HepG2 (cell line): ENCODE measurements around the gene DNAJC28. TPM values are rescaled to one million over a fixed set of nuclear protein-coding genes. Genes with fewer than 3 reads are reported as not detected.
A peak's percentile ranks its signal among the peaks of the same experiment; 100 is the strongest.

Source experiments
- HOXA7 ChIP-seq: sonication (generic); formaldehyde crosslinking; IDR thresholded peaks from 2 replicates; pipeline ENCODE4 v1.8.1; 2022; ENCODE audit warnings: mild to moderate bottlenecking, missing genetic modification reagents, moderate library complexity
- JUN ChIP-seq: sonication (generic); formaldehyde crosslinking; IDR thresholded peaks from 2 replicates; pipeline ENCODE4 v1.4.0; 2020; ENCODE audit warnings: mild to moderate bottlenecking, missing genetic modification reagents
- KDM4B ChIP-seq: sonication (generic); formaldehyde crosslinking; IDR thresholded peaks from 2 replicates; pipeline ENCODE4 v1.4.0; 2020; ENCODE audit warnings: missing genetic modification reagents
- KLF13 ChIP-seq: sonication (generic); formaldehyde crosslinking; IDR thresholded peaks from 2 replicates; pipeline ENCODE4 v1.4.0; 2020; ENCODE audit warnings: mild to moderate bottlenecking, missing genetic modification reagents
- NONO ChIP-seq, 2 experiments: fragments of 450-650 bp in 1 of 2; sonication (generic) in 1 of 2; formaldehyde crosslinking in 1 of 2; IDR thresholded peaks in 1 of 2; conservative IDR thresholded peaks in 1 of 2; 2 replicates each; pipeline versions ENCODE4 v1.6.1 to v1.8.0; 2017 to 2022; ENCODE audit warnings: mild to moderate bottlenecking in 1 of 2, missing genetic modification reagents in 1 of 2, moderate library complexity in 1 of 2
- NR3C1 ChIP-seq: sonication (generic); formaldehyde crosslinking; IDR thresholded peaks from 2 replicates; pipeline ENCODE4 v1.4.0; 2020; ENCODE audit warnings: missing genetic modification reagents
- PHF8 ChIP-seq: sonication (generic); formaldehyde crosslinking; IDR thresholded peaks from 2 replicates; pipeline ENCODE4 v1.5.0; 2020; ENCODE audit warnings: missing genetic modification reagents
- RNF2 ChIP-seq: fragments of 450-650 bp; conservative IDR thresholded peaks from 2 replicates; pipeline ENCODE4 v1.6.1; 2016; ENCODE audit warnings: low read depth
- SP1 ChIP-seq, 2 experiments: fragments of 450-650 bp in 1 of 2; sonication (generic) in 1 of 2; formaldehyde crosslinking in 1 of 2; IDR thresholded peaks; 2 replicates each; pipeline versions ENCODE4 v1.4.0 to v1.6.1; 2016 to 2020; ENCODE audit warnings: missing genetic modification reagents in 1 of 2
- TAF15 ChIP-seq: fragments of 200-400 bp; formaldehyde crosslinking; IDR thresholded peaks from one replicate; pipeline ENCODE4 v1.6.1; 2018; ENCODE audit warnings: mild to moderate bottlenecking, low read depth, low read length; ENCODE audit not compliant: poor library complexity, severe bottlenecking
- TCF12 ChIP-seq, 2 experiments: fragments of 450-650 bp in 1 of 2; sonication (generic) in 1 of 2; formaldehyde crosslinking in 1 of 2; IDR thresholded peaks; 2 replicates each; pipeline versions ENCODE4 v1.6.1 to v1.8.0; 2017 to 2022; ENCODE audit warnings: antibody characterized with exemption in 1 of 2, mild to moderate bottlenecking in 1 of 2, missing genetic modification reagents in 1 of 2, moderate library complexity in 1 of 2
- U2AF2 ChIP-seq: fragments of 200-400 bp; formaldehyde crosslinking; IDR thresholded peaks from 2 replicates; pipeline ENCODE4 v1.6.1; 2017; ENCODE audit warnings: low read depth, mild to moderate bottlenecking, low read length
- ZBTB38 ChIP-seq: sonication (generic); formaldehyde crosslinking; IDR thresholded peaks from 2 replicates; pipeline ENCODE4 v1.5.1; 2020; ENCODE audit warnings: mild to moderate bottlenecking, missing genetic modification reagents
- ZC3H4 ChIP-seq: sonication (generic); formaldehyde crosslinking; IDR thresholded peaks from 2 replicates; pipeline ENCODE4 v1.4.0; 2020; ENCODE audit warnings: missing genetic modification reagents, borderline replicate concordance
- ZNF235 ChIP-seq: sonication (generic); formaldehyde crosslinking; IDR thresholded peaks from 2 replicates; pipeline ENCODE4 v1.8.1; 2023; ENCODE audit warnings: mild to moderate bottlenecking, missing genetic modification reagents, borderline replicate concordance
- ZNF264 ChIP-seq: sonication (generic); formaldehyde crosslinking; IDR thresholded peaks from 2 replicates; pipeline ENCODE4 v1.4.0; 2020; ENCODE audit warnings: missing genetic modification reagents
- ZNF552 ChIP-seq: sonication (generic); formaldehyde crosslinking; IDR thresholded peaks from 2 replicates; pipeline ENCODE4 v1.9.0; 2022; ENCODE audit warnings: missing genetic modification reagents, mild to moderate bottlenecking, borderline replicate concordance
- ZNF567 ChIP-seq: sonication (generic); formaldehyde crosslinking; IDR thresholded peaks from 2 replicates; pipeline ENCODE4 v1.8.1; 2023; ENCODE audit warnings: mild to moderate bottlenecking, missing genetic modification reagents, borderline replicate concordance
- polyA plus RNA-seq, 8 experiments: library from polyadenylated mRNA; depleted of rRNA in 3 of 8; stranded (reverse) in 7 of 8; unstranded in 1 of 8; fragments of >200 nt; fragmentation: Illumina TruSeq in 4 of 8; extraction: Trizol in 4 of 8; gene quantifications; 2 replicates each; pipeline versions ENCODE4 v1.2.1 to v1.2.3, GENCODE V29; 2011 to 2016; ENCODE audit warnings: low read depth in 4 of 8, missing spikeins in 1 of 8, mixed read lengths in 1 of 8; ENCODE audit not compliant: insufficient read depth in 1 of 8
- total RNA-seq, 5 experiments: library from RNA; depleted of rRNA; stranded (reverse); fragments of >200 nt; fragmentation: Illumina TruSeq; extraction: Trizol; gene quantifications; 2 replicates each; pipeline ENCODE4 v1.2.3, GENCODE V29; 2016; ENCODE audit warnings: low read depth in 1 of 5
- TF ChIP-seq, protein P1 (sequence below): sonication (generic); formaldehyde crosslinking; IDR thresholded peaks from 2 replicates; pipeline ENCODE4 v1.5.0; 2020; ENCODE audit warnings: mild to moderate bottlenecking, missing genetic modification reagents, borderline replicate concordance
- TF ChIP-seq, protein P2 (sequence below): sonication (generic); formaldehyde crosslinking; IDR thresholded peaks from 2 replicates; pipeline ENCODE4 v1.5.0; 2020; ENCODE audit warnings: mild to moderate bottlenecking, low read depth, missing genetic modification reagents, borderline replicate concordance
- TF ChIP-seq, protein P3 (sequence below): IDR thresholded peaks from 2 replicates; pipeline ENCODE4 v1.6.1; 2016; ENCODE audit warnings: missing genetic modification reagents, missing compliant biosample characterization
- TF ChIP-seq, protein P4 (sequence below): sonication (generic); formaldehyde crosslinking; IDR thresholded peaks from 2 replicates; pipeline ENCODE4 v1.5.1; 2020; ENCODE audit warnings: mild to moderate bottlenecking, missing genetic modification reagents, moderate library complexity

Gene DNAJC28
- total and polyA plus RNA-seq, 2 of the 13 experiments (the other 11 are each of a cell fraction or from before 2014, with no cell fraction given): 1.5 to 3.3 TPM

DNA sequence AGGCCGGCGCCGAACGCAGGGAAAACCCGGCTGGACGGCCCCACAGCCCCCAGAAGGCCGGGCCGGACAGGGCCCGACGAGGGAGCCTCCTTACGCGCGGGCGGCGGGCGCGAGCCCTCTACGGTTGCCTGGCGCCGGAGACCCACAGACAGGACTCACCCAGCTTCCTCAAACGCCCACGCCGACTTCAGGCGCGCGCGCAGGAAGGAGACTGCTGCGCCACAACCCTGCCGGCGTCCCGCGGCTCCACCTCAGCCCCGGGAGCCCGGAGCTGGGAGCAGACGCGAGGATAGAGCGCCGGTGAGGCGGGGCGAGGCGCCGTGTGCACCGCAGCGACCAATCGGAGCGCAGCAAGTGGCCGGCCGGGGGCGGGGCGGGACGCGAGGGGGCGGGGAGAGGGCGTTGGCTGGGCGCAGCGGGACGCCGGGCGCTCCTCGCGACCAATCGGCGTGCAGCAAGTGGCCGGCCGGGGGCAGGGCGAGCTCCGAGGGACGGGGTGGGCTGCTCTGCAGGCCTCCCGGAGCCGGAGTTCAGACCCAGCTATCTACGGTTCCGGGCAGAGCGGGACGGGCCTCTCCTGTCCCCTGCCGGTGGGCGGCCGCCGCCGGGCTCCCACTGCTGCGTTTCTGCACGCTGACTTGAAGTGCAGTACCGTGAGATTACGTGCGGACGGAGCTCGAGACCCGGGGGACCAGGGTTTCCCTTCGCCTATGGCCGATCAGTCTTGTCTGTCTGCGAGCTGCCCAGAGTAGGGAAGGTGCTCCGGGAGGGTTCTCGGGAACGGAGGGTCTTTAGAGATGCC lies 11.6 kb downstream of the DNAJC28 start, which contains the start of gene TMEM50B (continued):
- TF ChIP-seq U2AF2: no peak
- no peak for TF ChIP-seq KDM4B (CRISPR knock-in tag)
- TF ChIP-seq ZNF552 (CRISPR knock-in tag): no peak
- TF ChIP-seq SP1 (IDR thresholded peaks at IDR 0.05): no peak
- peak; percentile 62; the same call in 1 of the 2 replicates for TF ChIP-seq SP1 (CRISPR knock-in tag; IDR thresholded peaks at IDR 0.05)
- peak; percentile 92 for TF ChIP-seq PHF8 (CRISPR knock-in tag)
- TF ChIP-seq ZNF235 (CRISPR knock-in tag): no peak
- 0 out of 2 replicates have a peak, but pooled peaks have one; percentile 20 for TF ChIP-seq ZBTB38
- TF ChIP-seq TAF15: no peak
- no peak for TF ChIP-seq TCF12 (IDR thresholded peaks at IDR 0.05)
- TF ChIP-seq TCF12 (CRISPR knock-in tag; IDR thresholded peaks at IDR 0.05): no peak
- TF ChIP-seq ZNF264: peak; percentile 47; the same call in 1 of the 2 replicates
- TF ChIP-seq, protein P1, sequence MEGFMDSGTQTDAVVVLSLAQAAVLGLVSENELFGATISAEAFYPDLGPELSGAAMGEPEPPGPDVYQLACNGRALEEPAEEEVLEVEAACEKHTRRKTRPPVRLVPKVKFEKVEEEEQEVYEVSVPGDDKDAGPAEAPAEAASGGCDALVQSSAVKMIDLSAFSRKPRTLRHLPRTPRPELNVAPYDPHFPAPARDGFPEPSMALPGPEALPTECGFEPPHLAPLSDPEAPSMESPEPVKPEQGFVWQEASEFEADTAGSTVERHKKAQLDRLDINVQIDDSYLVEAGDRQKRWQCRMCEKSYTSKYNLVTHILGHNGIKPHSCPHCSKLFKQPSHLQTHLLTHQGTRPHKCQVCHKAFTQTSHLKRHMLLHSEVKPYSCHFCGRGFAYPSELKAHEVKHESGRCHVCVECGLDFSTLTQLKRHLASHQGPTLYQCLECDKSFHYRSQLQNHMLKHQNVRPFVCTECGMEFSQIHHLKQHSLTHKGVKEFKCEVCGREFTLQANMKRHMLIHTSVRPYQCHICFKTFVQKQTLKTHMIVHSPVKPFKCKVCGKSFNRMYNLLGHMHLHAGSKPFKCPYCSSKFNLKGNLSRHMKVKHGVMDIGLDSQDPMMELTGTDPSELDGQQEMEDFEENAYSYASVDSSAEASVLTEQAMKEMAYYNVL: no peak
- TF ChIP-seq JUN: no peak
- 0 out of 2 replicates have a peak, but pooled peaks have one; percentile 14 for TF ChIP-seq ZNF567
- TF ChIP-seq, protein P2, sequence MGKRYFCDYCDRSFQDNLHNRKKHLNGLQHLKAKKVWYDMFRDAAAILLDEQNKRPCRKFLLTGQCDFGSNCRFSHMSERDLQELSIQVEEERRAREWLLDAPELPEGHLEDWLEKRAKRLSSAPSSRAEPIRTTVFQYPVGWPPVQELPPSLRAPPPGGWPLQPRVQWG (CRISPR knock-in tag): no peak
- no peak for TF ChIP-seq KLF13 (CRISPR knock-in tag)
- no peak for TF ChIP-seq HOXA7 (CRISPR knock-in tag)
- TF ChIP-seq NONO (IDR thresholded peaks at IDR 0.05): no peak
- no peak; the same call in none of the 2 replicates for TF ChIP-seq NONO (CRISPR knock-in tag; conservative IDR thresholded peaks at IDR 0.05)
- TF ChIP-seq, protein P3, sequence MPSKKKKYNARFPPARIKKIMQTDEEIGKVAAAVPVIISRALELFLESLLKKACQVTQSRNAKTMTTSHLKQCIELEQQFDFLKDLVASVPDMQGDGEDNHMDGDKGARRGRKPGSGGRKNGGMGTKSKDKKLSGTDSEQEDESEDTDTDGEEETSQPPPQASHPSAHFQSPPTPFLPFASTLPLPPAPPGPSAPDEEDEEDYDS (CRISPR knock-in tag): peak; percentile 81
- no peak for TF ChIP-seq ZC3H4
- no peak for TF ChIP-seq NR3C1 (CRISPR knock-in tag)
- TF ChIP-seq, protein P4, sequence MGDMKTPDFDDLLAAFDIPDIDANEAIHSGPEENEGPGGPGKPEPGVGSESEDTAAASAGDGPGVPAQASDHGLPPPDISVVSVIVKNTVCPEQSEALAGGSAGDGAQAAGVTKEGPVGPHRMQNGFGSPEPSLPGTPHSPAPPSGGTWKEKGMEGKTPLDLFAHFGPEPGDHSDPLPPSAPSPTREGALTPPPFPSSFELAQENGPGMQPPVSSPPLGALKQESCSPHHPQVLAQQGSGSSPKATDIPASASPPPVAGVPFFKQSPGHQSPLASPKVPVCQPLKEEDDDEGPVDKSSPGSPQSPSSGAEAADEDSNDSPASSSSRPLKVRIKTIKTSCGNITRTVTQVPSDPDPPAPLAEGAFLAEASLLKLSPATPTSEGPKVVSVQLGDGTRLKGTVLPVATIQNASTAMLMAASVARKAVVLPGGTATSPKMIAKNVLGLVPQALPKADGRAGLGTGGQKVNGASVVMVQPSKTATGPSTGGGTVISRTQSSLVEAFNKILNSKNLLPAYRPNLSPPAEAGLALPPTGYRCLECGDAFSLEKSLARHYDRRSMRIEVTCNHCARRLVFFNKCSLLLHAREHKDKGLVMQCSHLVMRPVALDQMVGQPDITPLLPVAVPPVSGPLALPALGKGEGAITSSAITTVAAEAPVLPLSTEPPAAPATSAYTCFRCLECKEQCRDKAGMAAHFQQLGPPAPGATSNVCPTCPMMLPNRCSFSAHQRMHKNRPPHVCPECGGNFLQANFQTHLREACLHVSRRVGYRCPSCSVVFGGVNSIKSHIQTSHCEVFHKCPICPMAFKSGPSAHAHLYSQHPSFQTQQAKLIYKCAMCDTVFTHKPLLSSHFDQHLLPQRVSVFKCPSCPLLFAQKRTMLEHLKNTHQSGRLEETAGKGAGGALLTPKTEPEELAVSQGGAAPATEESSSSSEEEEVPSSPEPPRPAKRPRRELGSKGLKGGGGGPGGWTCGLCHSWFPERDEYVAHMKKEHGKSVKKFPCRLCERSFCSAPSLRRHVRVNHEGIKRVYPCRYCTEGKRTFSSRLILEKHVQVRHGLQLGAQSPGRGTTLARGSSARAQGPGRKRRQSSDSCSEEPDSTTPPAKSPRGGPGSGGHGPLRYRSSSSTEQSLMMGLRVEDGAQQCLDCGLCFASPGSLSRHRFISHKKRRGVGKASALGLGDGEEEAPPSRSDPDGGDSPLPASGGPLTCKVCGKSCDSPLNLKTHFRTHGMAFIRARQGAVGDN (CRISPR knock-in tag): peak; percentile 75
- TF ChIP-seq RNF2: no peak
